Measurements from ENCODE around the gene FERMT1.
"Not testable (repeated sequence)": the region's sequence is repeated elsewhere in the genome, so short reads cannot be mapped to it uniquely, and the experiment has no call there.

The FERMT1 gene

DNA sequence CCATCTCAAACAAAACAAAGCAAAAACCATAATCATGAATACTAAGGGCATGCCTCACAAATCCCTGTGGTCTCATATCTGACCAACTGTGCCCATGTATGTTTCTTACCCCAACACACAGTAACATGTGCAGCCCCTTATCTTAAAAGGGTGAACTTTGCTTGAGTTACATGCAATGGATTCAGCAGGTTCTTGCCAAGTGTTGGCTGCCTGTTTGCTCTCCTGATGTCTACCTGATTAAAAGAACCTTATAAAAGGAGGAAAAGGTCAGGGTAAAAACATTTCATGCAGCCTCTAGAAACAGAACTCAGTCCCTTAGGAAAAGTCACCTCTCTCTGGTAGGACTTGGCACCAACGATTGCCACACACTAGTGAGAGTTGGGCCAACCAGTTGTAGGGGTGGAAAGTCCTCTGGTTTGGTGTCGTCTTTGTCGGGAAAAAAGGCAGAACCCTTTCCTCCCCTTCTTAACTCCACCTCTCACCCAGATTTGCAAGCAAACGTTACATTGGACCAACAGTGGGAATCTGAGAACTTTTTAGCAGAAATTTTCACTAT is 55.0 kb downstream of the FERMT1 start:
- DNase-seq = no peak

DNA sequence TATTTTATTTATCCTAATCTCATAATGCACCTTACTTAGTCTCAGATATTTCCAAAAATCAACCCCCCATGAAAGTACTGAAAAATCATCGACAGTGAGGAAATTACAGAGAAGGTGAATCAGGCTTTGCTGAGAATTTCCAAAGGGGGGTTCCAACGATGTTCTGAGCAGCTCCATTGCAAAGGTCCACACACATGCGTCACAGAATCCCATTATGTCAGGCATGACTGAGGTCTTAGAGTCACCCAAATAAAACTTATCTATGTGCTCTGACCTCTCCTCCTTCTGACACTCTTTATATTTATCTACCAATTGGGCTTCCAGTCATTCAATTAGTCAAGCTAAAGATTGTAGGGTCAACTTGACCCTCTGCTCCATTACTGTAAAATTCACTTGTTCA is 56.2 kb downstream of the FERMT1 start:
- DNase-seq = no peak

DNA sequence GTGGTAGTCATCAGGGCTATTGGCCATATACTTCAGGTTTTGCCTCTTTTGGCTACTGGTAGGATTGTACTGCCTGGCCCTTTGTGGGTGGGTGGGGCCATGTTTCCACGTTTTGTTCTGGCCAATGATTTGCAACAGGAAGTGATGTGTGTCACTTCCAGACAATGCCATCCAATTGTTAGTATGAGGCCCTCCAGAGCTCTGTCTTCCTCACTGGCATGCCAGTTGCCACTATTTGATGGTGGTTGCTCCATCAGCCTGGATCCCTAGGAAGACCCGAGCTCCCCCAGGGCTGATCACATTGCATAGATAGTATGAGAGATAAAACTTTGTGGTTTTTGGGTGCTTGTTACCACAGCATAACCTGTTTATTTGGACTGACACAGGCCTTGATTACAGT is 61.3 kb downstream of the FERMT1 start:
- no peak for DNase-seq

DNA sequence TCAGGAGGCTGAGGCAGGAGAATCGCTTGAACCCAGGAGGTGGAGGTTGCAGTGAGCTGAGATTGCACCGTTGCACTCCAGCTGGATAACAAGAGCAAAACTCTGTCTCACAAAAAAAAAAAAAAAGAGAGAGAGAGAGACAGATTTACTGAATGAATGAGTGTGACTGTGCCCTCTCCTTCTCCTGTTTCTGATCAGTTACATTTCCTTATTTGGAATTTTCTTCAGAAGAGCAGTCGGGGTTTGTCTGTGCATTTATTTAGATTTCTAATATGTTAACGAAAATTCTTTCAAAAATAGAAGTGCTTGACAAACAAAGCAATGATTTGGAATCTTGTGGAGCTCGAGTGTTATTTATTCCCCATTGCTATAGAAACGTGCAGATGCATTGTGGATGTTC is 62.6 kb downstream of the FERMT1 start:
- DNase-seq = no peak

DNA sequence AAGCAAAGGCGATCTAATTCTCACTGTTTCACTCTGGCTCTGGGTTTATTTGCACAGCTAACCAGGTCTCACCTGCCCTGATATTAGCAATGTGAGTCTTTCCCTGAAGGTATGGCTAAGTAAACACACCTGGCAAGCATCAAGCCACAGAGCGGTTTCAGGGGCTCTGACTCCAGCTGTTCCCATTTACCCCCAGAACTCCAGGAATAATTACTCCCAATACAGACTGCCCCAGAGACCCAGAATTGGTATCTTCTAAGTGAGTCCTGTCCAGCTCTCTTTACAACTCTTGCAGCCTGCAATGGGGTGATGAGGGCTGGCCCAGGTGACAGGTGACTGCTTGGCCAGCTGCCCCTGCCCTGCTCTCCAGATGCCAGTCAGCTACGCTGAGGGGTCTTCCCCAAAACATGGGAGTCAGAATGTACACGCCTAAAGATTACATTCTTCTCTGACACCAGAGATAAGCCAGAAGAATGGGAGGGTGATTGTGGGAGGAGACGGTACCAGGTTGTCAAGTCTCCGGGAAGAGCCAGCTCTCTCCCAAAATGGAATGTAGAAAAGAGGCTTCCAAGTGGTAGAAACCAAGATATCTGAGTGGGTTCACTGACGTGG is 64.0 kb downstream of the FERMT1 start:
- DNase-seq = no peak

DNA sequence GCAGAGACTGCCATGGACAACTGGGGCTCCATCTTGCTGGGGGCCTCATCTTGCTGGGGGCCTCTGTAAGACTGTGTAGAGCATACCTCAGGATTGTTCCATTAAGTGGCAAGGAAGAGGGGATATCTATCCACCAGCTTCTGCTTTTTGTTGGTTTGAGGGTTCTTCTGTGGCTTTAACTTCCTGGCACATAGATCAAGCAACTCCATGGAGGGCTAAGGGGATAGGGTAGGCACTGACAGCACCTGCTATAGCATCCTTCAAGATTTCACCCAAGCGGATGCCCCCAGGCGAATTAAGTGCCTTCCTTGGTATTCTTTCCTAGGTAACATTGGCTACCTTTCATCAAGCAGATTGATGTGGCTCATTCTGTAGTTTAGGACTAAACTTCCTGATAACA is 65.1 kb downstream of the FERMT1 start:
- no peak for DNase-seq

DNA sequence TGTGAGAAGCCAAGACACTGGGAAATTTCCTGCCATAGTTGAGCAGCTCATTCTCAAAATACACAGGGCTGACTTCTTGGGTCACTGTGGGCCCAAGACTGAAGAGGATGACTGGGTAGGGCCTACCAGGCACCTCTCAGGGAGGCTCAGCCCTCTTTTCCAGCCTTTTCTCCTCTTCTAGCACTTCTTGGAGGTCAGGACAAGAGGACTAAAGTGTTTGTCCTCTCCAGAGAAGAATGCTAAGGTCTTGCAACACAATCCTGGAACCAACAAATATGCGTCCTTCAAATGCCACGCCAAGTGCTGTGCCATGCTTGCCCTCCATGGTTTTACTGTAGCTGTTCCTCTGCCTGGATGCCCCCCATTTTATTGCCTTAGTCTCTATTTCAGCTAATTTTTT is 65.7 kb downstream of the FERMT1 start:
- DNase-seq = no peak

DNA sequence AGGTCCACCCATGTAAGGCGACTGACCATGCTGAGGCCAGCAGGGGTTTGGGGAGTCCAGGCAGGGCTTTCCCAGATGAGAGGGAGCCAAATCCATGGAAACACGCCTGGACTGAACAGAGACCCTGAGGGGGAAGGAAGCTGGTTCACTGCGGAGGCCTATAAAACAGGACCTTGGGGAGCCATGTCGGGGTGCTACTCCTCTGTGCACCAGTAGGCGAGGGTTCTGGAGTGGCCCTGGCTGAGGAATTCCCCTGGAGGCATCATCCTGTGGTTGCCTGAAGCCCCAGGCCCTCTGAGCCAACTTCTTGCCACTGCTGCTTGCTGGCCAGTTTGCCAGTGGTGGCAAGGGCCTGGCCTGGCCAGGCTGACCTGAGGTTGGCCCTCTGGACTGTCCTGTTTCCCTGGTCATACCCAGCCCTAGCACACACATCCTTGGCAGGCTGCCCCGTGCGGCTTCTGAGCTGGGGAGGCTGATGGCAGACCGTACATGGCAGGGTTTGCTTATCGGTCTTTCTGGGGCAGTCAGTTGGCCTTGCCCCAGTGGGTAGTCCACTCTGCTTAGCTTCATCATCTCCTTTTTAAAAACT is 66.8 kb downstream of the FERMT1 start:
- DNase-seq = no peak

DNA sequence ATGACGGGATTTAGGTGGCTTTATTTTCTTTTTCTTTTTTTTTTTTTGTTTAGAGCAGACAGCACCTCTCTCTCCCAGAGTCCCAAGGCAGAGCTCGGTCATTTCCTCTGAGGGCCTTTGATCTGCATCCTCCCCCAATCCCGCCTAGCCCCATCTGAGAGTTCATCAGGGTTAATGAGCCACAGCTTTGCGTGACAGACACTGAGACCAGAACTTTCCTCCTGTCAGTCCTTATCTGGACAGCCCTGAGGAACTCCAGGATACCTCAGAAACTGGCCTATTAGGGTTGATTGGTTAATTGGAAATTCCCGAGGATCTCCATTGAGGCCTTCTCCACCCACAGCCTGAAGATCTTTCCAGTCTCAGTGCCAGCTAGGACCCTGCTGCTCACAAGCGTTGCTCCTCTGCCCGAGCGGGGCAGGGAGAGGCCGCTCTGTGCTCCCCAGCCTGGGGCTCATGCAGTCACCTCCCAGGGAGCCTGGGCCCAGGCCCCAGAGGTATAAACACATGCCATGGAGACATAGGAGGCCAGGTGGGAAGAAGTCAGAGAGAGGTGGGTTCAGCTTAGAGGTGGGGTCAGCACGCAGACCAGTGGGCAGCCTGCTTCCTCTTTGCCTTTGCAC is 67.6 kb downstream of the FERMT1 start:
- no peak for DNase-seq

DNA sequence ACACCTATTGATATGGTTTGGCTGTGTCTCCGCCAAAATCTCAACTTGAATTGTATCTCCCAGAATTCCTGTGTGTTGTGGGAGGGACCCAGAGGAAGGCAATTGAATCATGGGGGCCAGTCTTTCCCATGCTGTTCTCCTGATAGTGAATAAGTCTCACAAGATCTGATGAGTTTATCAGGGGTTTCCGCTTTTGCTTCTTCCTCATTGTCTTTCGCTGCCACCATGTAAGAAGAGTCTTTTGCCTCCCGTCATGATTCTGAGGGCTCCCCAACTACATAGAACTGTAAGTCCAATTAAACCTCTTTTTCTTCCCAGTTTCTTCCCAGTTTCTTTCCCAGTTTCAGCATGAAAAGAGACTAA is 68.2 kb downstream of the FERMT1 start:
- not testable (repeated sequence) for DNase-seq

DNA sequence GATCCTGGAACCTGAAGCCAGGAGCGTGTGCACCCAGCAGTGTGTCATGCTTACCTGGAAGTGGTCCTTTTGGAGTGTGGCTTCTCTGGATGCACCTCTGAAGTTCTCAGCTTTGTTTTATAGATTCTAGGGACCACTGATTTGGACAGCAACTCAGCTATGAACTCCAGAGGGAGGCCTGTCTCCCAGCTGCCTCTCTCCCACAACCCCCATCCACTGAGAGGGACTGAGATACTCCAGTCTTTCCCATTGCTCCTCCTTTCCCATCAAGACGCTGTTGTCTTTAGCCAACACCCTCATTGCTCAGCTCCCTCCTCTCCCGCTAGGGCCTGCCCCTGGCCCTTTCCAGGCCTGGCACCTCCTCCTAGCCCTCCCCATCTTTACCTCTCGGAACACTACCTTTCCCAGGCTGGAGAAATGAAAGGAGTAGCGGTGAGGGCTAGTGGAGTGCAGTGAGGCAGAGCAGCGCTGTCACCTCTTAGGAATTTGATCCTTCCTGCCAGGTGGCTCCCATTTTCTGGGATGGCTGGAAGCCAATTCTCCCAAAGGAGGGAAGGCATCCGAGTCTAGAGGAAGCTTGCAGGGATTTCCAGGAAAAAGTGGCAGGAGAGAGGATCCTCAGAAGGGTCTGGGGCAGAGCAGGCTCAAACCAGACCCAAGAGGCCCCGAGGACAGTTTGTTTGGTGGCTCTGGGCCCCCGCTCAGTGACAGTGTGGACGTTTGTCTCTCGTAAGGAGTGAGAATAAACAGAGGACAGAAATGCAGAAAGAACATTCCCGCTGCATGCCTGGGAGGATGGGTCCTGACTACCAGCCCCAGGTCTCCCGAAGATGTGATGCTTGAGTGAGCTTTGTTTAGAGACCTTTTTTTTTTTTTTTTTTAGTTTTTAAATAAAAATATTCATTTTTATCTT is 68.8 kb downstream of the FERMT1 start, which contains the start of gene LRRN4:
TSS of gene LRRN4 (minus strand) at position 285 of the 913 bp plus-strand sequence. CDS start 1,261 bp downstream, outside the sequence.
- DNase-seq = no peak

DNA sequence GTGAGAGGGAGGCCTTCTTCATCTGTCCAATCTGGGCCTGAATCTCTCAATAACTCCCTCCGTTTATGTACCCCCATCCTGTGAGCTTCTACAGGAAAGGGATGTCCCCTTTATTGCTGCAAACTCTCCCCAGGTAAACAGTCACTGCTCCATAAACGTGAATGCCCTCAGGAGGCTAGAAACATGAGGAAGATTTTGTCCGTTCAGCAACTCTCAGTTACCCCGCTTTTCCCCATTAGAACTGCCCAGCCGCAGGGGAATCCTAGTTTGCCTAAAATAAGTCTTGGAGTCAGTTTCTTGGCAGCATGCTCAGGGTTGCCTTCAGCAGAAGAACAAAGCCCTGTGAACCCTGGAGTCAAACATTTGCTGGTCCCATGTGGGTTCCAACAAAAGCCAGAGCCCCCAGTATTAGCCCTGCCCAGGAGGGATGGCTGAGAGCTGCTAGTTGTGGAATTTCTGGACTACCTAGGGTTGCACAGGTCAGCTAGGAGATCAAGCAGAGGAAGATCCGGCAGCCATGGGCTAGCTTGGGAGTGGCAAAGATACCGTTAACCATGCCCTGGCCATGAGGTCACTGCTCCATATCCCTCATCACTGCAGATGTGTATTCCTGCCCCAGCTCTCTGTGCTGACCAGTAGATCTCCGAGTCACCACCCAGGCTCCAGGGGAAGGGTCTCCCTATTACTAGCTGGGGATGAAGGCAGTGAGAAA is 69.6 kb downstream of the FERMT1 start:
- no peak for DNase-seq

DNA sequence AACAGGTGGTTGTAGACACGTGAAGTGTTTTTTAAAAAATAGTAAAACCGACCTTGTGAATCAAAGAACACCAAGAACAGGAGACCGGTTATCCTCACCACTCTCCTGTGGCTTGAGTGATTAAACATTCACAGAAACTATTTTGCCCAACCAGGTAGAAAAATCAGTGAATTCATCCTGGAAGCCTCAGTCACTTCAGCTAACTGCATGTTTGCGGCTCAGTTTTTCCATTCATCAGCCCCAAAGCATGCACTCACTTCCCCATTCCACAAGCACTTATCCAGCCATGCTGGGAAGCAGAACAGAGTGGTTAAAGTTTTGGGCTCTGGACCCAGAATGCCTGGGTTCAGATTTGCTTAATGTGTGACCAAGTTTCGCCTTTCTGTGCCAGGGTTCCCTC is 71.3 kb downstream of the FERMT1 start:
- DNase-seq = no peak

DNA sequence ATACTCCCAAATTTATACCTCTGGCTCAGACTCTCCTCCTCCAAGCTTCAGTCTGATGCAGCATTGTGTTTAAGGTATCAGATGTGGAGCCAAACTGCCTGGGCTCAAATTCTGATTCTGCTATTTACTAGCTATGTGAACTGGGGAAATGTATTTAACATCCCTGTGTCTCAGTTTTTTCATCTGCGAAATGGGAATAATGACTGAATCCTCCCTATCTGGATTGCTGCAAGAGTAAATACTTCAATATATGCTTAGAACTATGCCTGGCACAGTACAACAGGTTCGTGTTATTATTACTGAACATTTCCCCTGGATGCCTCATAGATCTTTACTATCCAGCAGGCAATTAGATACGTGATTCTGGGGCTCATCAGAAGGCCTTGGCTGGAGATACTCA is 74.4 kb downstream of the FERMT1 start:
- no peak for DNase-seq

DNA sequence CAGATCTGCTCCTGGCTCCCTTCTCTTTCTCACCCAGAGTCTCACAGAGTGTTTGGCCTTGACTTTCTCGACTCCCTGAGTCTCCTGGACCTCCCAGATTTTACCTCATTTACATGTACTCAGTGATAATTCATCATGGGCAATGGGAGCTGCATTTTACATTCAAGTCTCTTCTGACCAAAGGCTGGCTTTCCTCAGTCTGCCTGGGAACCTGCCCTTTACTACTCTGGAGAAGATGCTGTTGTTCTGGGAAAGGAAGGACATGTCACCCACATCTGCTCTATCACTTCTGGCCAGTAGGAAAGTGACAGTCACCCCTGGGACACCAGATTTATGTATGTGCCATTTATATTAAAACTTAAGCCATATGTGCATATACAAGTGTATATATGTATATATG is 76.4 kb downstream of the FERMT1 start:
- DNase-seq = no peak

DNA sequence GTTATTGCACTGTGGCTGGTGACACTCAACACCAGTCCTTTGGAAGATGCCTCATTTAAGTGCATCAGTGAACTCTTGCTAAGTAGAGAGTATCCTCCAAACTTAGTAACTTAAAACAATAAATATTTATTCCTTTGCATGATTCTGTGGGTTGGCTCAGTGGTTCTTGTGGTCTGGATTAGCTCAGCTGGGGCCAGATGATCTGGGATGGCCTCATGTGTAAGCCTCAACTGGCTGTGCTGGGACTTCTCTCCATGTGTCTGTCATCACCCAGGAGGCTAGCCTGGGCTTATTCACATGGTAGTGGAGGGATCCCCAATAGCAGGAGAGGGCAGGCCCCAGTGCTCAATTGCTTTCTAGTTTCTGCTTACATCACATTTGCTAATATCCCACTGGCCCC is 77.3 kb downstream of the FERMT1 start:
- no peak for DNase-seq

DNA sequence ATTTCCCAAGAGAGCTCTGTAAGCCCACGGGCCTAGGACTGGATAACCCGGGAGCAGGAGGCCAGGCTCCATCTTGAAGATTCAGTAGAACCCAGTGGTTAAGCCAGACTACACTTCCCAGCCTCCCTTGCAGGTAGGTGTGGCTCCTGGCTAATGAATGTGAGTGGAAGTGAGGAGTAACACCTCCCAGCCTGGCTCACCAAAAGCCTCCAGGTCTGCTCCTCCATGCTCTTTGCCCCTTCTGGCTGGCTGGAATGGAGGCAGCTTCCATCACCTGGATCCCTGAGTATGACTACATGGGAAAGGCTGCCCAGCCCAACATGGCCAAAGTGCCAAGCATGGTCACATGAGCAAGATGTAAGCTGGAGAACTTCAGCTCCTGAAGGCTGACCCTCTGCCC is 78.7 kb downstream of the FERMT1 start:
- no peak for DNase-seq

DNA sequence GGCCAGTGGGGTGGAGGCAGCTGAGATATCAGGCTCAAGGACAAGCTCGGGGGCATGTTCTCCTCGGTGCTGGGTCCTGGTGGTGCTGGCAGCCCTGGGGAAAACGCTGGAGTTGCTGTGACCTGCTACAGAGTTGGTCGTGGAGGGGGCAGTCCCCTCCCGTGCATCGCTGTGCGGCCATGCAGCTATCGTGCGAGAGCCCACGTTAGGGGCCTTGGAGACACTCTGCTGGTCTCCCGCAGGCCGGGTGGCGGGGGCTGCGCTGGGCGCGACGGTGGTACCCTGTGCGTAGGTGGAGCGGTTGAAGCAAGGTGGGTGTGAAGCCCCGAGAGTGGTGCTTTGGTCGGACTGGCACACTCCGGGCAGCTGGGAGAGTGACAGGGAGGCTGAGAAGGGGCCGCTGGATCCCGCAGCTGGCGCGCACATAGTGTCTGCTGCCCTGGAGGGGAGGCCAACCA is 81.0 kb downstream of the FERMT1 start:
- no peak for DNase-seq

DNA sequence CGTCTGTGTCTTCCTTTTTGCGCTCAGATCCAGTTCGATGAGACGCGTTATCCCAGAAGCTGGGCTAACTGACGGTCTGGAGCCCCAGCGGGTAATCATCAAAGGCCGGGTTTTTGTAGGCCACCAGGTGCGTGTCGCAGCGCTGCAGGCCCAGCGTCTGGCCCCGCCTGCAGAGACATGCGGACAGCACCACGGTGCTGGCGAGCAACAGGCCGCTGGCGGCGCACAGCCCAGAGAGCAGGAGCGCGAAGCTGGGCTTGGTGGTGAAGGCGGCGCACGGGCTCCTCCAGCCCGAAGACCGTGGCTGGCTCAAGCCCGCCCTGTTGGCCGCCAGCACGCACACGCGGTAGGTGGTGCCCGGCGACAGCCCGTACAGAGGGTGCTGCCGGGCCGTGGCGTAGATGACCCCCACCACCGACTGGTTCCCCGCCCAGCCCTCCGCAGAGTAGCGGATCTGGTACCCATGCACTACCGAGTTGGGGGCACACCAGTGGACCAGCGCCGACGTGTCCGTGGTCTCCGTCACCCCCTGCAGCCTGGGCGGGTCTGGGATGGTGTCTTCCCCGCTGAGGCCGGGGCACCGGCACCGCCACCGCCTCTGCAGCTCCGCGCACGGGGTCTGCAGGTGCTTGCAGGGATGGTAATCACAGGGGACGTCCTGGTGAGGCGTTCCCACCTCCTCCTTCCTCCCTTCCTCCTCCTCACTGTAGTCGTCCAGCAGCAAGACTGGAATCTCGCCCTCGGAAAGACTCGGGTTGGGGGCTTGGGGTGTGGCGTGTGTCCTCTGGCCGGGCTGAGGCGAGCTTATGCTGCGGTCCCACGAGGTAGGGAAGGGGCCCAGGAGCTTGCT is 81.6 kb downstream of the FERMT1 start:
- DNase-seq = no peak

DNA sequence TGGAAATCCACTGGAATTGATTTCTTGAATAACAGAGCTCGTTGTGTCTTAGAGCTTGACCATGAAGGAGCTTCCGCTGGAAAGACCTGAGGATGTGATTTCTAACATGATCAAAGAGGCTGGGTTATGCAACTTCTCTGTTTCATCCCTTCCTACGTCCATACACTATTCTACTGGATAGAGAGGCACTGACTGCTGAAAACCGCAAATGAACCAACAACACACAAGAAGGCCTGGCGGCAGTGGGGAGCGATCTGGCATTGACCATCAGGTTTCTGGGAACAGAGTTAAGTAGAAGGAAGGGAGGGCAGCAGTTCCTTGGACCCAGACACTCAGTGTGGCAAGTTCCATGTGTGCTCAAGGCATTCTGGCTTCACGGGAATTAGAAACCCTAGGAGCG is 82.3 kb downstream of the FERMT1 start:
- DNase-seq = no peak

DNA sequence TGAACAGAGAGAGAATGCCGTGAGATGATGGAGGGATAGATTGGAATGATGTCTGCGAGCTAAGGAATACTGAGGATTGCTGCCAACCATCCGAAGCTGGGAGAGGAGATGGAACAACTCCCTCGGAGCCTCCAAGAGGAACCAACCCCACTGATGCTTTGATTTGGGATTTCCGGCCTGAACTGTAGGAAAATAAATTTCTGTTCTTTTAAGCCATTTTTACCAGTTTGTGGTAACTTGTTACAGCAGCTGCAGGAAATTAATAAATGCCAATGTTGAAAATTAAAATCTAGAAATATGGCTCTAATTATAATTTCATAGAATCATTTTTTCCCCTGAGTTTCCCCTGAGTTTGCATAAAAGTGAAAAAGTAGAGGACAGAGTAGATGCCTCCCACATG is 83.1 kb downstream of the FERMT1 start:
- DNase-seq = no peak

DNA sequence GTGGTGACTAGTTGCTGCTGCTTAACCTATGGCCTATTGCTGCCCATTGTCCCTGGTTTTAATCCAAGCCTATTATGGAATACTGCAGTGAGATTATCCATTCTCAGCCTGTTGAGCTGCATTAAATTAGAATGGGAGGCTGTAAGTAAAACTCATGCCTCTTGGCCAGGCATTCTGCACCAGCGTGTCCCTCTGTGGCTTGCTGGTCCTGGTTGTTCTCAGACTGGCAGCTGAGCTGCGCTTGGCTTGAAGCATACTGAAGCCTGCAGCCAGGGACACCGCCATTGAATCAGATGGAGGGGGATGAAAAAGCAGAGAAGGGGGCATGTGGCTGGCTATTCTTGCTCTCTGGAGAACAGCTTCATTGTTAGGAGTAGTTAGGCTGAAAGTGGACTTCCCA is 84.6 kb downstream of the FERMT1 start:
- DNase-seq = no peak

Measured in stimulated activated CD4-positive, alpha-beta T cell treated with anti-CD3 and anti-CD28 coated beads, Interleukin-15, amount 100 ng/mL, for 24 hours (primary cell).